ENCODE results near the gene TMEM94.
"Not testable (repeated sequence)": the region's sequence is repeated elsewhere in the genome, so short reads cannot be mapped to it uniquely, and the experiment has no call there.

Gene TMEM94

DNA sequence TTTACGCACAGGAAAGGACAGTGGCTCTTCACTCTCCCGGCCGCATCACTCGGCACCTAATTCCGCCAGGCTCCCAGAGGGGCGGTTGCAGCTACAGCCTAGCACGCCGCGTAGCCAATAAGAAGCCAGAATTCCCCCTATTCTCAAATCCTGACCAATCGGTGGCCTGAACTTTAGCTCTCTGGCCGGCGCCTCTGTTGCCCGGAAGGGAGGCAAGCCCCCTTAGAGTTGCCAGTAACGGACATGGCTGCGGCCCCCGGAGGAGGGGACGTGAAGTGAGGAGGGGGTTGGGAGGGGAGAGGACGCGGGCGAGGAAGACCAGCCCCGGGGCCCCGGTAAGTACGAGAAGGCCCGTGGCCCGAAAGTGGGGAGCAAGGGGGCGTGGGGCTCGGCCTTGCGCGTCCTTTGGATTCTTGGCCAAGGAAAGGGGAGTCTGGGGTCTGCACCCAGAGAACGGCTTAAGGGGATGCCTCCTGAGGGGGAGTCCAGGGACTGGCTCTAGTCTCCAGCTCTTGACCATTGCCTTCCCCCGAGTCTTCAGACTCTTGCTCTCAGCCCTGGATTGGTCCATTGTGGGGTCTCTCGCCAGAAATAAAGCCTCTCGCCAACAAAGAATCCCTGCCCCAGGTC is at the start of gene TMEM94:
TSS of gene TMEM94 (plus strand) at position 219 of the 630 bp plus-strand sequence. CDS start 15,271 bp downstream, outside the sequence.
- DNase-seq (ENCODE audit: low read depth in 2 of 2) = peak; percentile 68 to 81

DNA sequence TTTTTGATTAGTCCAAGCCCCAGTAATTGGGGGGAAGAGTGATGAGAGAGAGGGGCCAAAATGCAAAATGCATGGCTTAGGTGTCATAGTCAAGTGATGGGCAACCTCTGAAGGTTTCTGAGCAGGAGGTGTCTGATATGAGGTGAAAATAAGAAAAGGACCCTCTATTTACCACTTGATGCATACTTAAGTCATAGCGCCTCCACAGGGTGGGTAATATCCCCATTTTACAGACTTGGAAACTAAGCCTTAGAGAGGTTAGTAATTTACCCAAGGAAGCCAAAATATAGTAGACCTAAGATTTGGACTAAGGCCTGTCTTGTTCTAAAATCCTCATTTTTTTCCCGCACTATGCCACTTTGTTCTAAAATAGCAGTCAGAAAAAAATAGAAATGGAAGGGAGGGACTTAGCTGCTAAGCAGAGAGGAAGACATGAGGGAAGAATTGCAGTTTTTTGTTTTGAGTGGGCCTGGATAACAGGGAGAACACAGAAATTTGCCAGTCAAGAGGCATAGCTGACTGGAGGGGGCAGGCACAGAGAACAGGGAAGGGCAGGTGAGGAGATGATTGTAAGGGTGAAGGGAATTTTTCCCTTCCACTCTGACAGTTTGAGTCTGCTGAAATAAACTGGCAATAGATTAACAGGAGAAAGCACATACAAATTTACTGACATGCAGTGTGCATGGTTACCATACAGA is 48.6 kb upstream of the TMEM94 start:
- DNase-seq (ENCODE audit: low read depth in 2 of 2) = no peak

DNA sequence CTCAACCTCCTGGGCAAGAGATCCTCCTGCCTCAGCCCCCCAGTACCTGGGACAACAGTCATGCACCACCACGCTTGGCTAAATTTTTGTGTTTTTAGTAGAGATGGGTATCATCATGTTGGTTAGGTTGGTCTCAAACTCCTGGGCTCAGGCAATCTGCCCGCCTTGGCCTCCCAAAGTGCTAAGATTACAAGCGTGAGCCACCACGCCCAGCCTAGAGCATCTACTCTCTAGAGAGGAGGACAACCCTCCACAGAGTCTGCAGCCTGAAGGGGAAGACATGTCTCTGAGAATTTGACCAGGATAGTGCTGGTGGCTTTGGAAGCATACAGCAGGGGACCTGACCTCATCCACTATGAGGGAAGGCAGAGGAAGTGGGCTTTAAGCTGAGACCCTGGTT is 46.3 kb upstream of the TMEM94 start:
- DNase-seq (ENCODE audit: low read depth in 2 of 2) = no peak

DNA sequence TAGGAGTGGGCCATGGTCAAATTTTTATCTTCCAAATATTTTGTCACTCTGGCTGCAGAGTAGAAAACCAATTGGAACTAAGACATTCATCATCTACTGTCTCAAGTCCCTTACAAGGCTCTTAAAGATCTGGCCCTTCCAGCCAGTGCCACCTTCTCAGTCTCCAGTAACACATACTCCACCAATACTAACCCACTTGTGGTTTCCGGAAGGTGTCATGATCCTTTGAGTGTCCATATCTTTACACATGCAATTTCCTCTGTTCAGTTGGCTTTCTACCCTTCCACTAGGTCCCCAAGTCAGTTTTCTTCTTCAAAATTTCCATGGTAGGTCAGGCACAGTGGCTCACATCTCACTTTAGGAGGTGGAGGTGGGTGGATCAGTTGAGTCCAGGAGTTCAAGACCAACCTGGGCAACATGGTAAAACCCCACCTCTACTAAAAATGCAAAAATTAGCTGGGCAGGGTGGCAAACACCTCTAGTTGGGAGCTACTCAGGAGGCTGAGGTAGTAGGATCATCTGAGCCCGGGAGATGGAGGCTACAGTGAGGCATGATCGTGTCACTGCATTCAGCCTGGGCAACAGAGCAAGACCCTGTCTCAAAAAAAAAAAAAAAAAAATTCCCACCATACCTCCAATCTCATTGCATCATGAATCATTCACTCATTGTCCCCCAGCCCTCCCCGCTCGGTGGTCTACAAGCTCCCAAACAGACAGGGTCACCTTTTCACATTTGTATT is 44.9 kb upstream of the TMEM94 start:
- DNase-seq (ENCODE audit: low read depth in 2 of 2) = no peak

DNA sequence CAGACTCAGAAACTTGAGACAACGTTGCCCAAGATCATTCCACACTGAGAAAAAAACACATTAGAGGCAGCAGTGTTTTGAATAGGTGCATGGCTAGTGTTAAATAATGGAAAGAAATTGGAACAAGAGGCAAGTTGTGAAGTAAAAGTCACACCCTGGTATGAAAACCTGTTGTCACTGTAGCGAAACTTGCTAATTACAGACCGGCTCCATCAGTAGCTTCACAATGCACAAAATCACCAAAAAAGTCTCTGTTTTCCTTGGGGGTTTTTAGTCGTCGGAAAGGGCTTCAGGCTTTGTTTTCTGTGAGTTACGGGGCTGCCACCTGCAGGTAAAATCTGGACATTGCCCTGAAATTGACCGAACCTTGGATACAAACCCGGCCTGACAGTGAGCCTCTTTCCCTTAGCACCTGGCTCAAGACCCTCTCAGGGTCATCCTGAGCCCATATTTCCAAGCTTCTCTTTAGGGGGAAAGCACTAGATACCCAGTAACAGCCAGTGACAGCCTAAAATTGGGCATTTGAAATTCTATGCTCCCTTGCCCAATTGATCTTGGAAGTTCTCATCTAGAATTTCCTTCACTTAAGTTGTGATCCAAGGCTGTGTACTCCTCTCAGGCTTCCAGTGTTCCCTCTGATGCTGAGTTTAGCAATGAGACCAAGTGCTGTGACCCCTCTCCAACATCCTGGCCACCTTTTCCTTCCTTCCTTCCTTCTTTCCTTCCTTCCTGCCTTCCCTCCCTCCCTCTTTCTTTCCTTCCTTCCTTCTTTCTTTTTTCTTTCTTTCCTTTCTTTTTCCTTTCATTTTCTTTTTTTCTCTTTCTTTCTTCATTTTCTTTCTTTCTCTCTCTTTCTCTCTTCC is 43.7 kb upstream of the TMEM94 start:
- DNase-seq (ENCODE audit: low read depth in 2 of 2) = peak; percentile 19 to 51

DNA sequence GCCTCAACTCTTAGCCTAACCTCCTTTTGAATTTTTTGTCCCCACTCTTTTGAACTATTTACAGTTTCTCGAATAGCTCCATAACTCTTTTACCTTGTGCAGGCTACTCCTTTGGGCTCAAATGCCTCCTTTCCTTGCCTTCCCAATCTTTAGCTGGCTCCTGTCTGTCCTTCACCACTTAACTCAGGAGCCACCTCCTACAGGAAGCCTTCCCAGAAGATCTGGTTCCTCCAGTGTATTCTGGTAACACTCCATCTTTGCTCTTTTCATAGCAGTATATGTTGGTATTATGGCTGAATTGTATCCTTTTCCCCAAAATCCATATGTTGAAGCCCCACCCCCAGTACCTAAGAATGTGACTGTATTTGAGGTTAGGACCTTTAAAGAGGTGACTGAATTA is 41.9 kb upstream of the TMEM94 start:
- DNase-seq (ENCODE audit: low read depth in 2 of 2) = no peak

DNA sequence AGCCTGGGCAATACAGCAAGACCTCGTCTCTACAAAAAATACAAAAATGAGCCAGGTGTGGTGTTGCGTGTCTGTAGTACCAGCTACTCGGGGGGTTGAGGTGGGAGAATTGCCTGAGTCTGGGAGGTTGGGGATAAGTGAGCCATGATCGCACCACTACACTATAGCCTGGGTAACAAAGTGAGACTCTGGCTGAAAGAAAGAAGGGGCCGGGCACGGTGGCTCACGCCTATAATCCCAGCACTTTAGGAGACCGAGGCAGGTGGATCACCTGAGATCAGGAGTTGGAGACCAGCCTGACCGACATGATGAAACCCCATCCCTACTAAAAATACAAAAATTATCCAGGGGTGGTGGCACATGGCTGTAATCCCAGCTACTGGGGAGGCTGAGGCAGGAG is 40.4 kb upstream of the TMEM94 start:
- DNase-seq (ENCODE audit: low read depth in 2 of 2) = no peak

DNA sequence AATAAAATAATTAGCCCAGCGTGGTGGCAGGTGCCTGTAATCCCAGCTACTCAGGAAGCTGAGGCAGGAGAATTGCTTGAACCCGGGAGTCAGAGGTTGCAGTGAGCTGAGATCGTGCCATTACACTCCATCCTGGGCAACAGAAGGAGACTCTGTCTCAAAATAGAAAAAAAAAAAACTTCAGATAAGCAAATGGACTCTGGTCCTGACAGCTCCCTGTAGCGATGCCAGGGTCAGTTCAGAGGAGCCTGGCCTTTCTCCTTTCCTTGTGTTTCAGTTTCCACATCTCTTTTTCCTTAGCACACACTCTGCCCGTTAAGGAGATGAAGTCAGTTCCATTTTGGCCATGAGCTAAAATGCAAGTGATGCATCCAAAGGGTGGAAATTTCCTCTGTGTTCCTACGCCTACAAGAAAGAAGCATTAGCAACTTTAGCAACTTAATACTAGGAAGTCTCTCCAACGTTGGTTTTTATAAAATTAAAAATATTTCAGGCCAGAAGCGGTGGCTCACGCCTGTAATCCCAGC is 39.3 kb upstream of the TMEM94 start:
- no peak for DNase-seq (ENCODE audit: low read depth in 2 of 2)

DNA sequence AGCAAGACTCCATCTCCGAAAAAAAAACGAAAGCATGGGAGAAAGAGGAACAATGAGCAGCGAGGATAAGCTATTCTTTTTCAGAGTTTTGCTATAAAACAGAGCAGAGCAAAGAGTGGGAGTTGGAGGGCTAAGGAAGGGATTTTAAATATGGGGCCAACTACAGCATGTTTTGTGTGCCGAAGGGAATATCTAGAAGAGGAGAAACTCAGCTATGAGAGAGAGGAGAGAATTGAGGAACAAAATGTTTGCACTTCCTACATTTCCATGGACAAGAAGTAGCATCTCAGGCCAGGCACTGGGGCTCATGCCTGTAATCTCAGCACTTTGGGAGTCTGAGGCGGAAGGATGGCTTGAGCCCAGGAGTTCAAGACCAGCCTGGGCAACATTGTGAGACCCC is 37.9 kb upstream of the TMEM94 start:
- no peak for DNase-seq (ENCODE audit: low read depth in 2 of 2)

DNA sequence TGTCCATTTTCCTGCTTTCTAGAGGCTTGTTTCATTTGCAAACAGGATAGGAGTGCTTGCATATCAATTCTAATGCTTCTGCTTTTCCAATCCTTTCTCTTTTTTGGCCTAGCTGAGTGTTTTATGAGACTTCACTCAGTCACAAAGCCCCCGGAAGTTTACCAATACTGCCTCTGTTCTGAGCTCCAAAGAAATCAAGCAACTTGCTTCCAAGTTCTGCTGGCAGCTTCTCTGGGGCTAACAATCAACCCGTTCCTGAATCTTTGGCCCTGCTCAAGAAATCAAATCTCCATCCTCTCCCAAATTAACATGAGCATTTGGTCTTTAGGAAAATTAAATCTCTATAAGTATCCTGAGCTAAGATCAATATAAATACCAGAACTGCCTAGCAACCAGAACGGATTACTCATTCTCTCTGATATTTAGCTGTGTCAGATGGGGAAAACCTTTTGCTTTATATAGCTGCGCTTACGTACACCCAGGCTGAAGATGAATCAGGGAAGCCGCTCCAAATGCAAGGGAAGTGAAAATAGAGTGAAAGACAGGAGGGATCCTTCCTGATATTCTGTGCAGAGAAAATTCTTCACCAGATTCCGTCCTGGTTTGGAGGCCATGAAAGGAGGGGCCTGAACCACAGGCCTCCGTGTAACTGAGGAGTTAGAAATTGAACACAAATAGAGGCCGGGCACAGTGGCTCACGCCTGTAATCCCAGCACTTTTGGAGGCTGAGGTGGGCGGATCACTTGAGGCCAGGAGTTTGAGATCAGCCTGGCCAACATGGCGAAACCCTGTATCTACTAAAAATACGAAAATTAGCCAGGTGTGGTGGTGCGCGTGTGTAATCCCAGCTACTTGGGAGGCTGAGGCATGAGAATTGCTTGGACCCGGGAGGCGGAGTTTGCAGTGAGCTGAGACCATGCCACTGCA is 27.6 kb upstream of the TMEM94 start:
- DNase-seq (ENCODE audit: low read depth in 2 of 2) = no peak

DNA sequence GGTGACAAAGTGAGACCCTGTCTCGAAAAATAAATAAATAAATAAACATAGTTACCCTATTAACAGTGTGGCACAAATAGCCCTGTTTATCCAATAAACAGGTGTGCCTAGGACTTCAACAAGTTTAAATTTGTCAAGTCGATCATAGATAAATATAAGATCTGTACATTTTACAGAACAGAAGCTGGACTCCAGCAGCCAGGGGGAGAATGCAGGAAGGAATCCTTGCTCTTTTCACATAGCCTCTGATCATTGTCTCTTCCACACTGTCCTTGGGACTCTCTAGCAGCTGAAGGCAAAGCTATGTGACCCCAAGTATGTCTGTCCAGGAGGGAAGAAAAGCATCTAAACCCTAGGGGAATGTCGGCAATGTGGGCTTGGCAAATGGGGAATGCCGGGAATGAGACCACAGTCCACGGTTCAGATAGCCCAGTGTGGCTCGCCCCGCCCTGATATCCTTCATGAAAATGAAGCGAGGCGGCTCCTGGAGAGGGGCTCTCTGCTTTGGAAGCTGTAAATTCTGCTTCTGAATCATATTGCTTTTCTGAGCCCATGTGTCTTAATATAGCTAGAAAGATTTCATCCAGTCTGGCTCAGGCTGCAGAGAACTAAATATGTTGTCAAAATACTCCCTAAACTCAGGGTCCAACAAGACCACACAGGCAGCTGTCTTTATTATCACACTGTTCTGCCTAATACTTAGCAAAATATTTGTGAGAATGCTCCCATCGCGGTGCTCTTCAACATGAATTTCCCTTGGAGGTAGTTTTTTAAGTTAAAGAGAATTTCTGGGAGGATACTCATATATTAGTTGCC is 26.1 kb upstream of the TMEM94 start:
- no peak for DNase-seq (ENCODE audit: low read depth in 2 of 2)

DNA sequence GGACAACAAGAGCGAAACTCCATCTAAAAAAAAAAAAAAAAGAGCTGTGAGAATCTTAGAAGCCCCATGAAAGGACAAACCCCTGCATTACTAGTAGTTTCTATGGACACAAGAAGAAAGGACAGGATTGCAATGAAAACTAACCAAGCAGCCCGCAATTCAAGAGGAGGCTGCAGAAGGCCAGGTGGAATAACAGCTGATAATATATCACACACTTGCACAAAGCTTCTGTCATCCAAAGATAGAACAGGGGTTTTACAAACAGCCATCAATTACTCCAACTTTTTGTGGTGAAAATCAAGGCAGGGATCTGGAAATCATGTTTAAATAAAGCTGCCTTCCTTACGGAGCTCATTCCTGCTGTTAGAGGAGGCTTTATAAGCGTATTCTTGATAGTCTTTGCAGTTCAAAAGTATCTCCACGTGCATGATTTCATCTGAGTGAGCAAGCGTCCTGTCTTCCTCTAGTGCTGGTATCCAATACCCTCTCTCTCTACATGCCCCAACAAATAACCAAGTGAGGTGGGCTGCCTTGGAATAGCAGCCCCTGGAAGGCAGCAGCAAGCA is 23.1 kb upstream of the TMEM94 start:
- DNase-seq (ENCODE audit: low read depth in 2 of 2) = no peak

DNA sequence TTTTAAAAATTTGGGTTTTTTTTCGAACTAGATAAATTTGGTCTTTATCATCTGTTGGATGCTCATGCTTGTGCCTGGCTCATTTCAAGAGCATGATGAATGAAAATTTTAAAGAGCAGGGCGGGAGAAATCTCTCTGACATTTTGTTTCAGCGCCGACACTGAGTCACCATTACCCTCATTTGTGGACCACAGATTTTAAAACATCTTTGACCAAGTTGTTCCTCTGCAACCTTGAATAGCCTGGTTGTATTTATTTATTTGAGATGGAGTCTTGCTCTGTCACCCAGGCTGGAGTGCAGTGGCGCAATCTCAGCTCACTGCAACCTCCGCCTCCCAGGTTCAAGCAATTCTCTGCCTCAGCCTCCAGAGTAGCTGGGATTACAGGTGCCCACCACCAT is 22.0 kb upstream of the TMEM94 start:
- DNase-seq (ENCODE audit: low read depth in 2 of 2) = not testable (repeated sequence)

DNA sequence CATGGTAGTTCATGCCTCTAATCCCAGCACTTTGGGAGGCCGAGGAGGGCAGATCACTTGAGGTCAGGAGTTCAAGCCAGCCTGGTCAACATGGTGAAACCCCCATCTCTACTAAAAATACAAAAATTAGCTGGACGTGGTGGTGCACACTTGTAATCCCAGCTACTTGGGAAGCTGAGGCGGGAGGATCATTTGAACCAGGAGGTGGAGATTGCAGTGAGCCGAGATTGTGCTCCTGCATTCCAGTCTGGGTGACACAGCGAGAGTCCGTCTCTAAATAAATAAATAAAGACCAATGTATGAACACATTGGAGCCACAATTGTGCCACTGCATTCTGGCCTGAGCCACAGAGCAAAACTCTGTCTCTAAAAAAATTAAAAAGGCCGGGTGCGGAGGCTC is 19.0 kb upstream of the TMEM94 start:
- DNase-seq (ENCODE audit: low read depth in 2 of 2) = not testable (repeated sequence)

DNA sequence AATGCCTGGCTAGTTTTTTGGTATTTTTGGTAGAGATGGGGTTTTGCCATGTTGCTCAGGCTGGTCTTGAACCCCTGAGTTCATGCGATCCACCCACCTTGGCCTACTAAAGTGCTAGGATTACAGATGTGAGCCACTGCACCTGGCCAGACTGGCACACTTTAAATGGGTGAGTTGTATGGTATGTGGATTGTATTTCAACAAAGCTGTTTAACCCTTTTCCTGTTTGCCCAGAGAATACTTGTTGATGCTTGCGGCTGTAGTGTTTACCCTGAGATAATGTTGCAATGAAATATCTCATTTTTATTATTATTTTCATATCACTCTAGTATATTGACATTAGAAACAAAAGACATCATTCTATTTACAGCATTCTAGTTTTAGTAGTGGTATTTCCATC is 17.1 kb upstream of the TMEM94 start:
- no peak for DNase-seq (ENCODE audit: low read depth in 2 of 2)

DNA sequence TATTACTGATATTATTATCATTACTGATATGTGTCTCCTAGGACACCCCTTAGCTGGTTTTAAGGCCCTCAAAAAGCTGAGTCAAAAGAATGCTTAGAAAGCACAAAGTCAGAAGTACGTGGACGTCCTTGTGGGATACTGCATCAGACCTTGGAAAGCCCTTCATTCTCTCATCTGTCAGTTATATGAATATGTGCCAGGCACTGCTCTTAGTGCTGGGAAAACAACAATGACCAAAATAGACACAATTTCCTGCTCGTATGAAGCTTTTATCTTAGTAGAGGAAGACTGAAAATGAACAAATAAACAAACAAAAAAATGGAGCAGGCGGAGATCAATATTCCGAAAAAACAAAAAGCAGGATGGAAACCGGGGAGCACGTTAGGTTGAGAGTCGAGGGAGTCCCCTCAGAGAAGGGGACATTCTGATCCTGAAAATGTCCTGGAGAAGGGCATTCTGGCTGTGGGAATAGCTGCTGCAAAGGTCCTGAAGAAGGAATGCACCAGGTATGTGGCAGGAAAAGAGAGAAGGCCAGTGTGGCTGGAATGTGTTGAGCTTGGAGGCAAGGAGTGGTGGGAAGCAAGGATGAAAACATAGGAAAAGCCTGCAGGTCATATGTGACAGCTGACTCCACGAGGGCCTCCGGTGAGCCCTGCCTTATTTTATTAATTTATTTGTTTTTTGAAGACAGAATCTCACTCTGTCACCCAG is 15.5 kb upstream of the TMEM94 start:
- no peak for DNase-seq (ENCODE audit: low read depth in 2 of 2)

DNA sequence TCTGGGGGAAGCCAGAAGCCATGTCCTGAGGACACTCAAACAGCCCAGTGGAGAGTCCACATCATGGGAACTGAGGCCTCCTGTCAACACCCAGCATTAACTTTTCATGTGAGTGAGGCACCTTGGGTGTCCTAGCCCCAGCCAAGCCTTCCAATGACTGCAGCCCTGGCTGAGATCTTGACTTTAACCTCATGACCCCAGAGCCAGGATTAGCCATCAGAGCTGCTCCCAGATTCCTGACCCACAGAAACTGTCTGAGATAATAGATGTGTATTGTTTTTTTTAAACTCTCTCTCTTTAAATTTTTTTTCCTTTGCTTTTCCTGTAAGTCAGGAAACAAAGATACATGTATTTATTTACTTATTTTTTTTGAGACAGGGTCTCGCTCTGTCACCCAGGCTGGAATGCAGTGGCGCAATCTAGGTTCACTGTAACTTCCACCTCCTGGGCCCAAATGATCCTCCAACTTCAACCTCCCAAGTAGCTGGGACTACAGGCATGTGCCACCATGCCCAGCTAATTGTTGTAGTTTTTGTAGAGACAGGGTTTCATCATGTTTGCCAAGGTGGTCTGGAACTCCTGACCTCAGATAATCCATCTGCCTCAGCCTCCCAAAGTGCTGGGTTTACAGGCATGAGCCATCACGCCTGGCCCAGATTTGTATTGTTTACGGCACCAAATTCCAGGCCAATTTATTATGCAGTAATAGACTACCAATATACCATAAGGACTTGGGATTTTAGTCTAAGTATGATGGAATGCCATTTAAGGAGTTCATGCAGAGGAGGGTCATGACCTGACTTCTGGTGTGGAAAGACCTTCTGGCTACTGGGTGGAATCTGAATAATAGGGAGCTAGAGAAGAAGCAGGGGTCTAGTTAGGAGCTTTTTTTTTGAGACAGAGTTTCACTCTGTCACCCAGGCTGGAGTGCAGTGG is 14.0 kb upstream of the TMEM94 start:
- no peak for DNase-seq (ENCODE audit: low read depth in 2 of 2)

DNA sequence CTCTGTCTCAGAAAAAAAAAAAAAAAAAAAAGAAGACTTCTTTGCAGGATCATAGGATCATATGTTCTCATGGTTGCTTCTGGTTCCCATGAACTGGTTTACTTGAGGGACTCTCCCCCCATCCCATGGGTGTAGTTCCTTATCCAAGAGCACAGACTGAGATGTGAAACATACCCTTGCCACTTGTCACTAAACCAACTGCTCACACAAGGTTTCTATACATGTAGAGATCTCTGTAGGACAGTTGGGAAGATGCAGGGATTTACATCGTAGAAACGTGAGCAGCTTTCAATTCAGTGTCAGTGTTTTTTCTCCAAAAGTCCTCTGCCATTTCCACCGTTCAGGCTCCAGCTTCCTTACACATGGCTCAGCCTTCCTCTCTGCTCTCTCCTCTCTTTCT is 11.1 kb upstream of the TMEM94 start:
- no peak for DNase-seq (ENCODE audit: low read depth in 2 of 2)

All from stimulated activated CD4-positive, alpha-beta T cell treated with anti-CD3 and anti-CD28 coated beads, Interleukin-1b, Interleukin-23, amount 100 ng/mL, for 1 hour (primary cell).